ENCODE data around the gene EPHA10.
"Not testable (repeated sequence)": the region's sequence is repeated elsewhere in the genome, so short reads cannot be mapped to it uniquely, and the experiment has no call there.

The EPHA10 gene

GRCh38 chr1:37793773-37794371 lies 29.0 kb upstream of the EPHA10 start, which contains the start of gene MANEAL:
Gene MANEAL (plus strand): TSS chr1:37793847. CDS start chr1:37794183, 336 bp downstream.
- no peak for TF ChIP-seq CTCF (IDR thresholded peaks at IDR 0.05; ENCODE audit: low read depth, low read length)
- H3K4me3 ChIP-seq (ENCODE audit: low read depth, low read length) = peak within 1 kb of the TSS; percentile 50

- no peak overlapping the region for H3K4me3 ChIP-seq (ENCODE audit: low read depth, low read length)
- TF ChIP-seq CTCF (IDR thresholded peaks at IDR 0.05; ENCODE audit: low read depth, low read length) = no peak
These were observed 28.2 kb upstream of the EPHA10 start for GRCh38 chr1:37792943-37793686.

- TF ChIP-seq CTCF (IDR thresholded peaks at IDR 0.05; ENCODE audit: low read depth, low read length) = no peak
- H3K4me3 ChIP-seq (ENCODE audit: low read depth, low read length) = no peak overlapping the region
These were observed 17.6 kb upstream of the EPHA10 start for GRCh38 chr1:37782491-37782890.

- TF ChIP-seq CTCF (IDR thresholded peaks at IDR 0.05; ENCODE audit: low read depth, low read length) = no peak
- no peak overlapping the region for H3K4me3 ChIP-seq (ENCODE audit: low read depth, low read length)
These were observed 13.7 kb upstream of the EPHA10 start for GRCh38 chr1:37778654-37779053.

GRCh38 chr1:37776946-37777516 lies 12.1 kb upstream of the EPHA10 start:
- no peak overlapping the region for H3K4me3 ChIP-seq (ENCODE audit: low read depth, low read length)
- no peak for TF ChIP-seq CTCF (IDR thresholded peaks at IDR 0.05; ENCODE audit: low read depth, low read length)

GRCh38 chr1:37771440-37771839 lies 6.5 kb upstream of the EPHA10 start:
- not testable (repeated sequence) for H3K4me3 ChIP-seq (ENCODE audit: low read depth, low read length)

- TF ChIP-seq CTCF (IDR thresholded peaks at IDR 0.05; ENCODE audit: low read depth, low read length) = no peak
- H3K4me3 ChIP-seq (ENCODE audit: low read depth, low read length) = no peak overlapping the region
These were observed 2.6 kb upstream of the EPHA10 start for GRCh38 chr1:37767488-37767887.
